ENCODE results near the gene UBASH3B.

DNA sequence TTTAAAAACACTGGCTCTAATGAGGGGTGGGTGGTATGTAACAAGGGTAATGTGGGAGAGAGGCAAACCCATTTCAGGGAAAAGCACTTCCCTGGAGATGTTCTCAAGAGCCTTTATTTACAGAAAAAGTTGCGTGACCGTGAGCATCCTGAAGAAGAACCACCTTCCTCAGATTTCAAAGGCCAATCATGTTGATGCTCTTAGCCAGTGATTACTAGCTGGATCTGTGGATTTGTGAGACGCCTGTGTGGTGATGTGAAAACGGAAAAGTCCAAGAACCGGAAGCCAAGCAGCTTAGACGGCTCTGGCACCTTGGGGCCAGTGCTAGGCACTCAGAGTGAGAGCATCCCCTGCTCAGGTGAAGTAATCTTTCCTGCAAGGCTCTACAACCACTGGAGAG lies 12.6 kb upstream of the UBASH3B start:
- TF ChIP-seq CTCF (IDR thresholded peaks at IDR 0.05; ENCODE audit: insufficient read depth, low read length) (no peak), POLR2AphosphoS5 (IDR thresholded peaks at IDR 0.05; ENCODE audit: low read depth) (no peak)

Measured in HL-60 (cell line).